Measurements from ENCODE around the gene MAPK10. TPM values are rescaled to one million over a fixed set of nuclear protein-coding genes. Genes with fewer than 3 reads are reported as not detected.

Gene MAPK10
- total RNA-seq, 1 donor from 2014 or later, result 2.0 TPM

- no peaks in the 10 kb centered on the region for H3K36me3 Mint-ChIP-seq (ENCODE audit: low read depth, unreplicated experiment)
- DNase-seq (ENCODE audit: low spot score), result no peak
- peaks cover 3% of the 10 kb centered on the region for H3K27me3 Mint-ChIP-seq (ENCODE audit: unreplicated experiment)
- peaks cover 13% of the 10 kb centered on the region for H3K4me1 Mint-ChIP-seq (ENCODE audit: unreplicated experiment)
- no peak overlapping the region for H3K27ac Mint-ChIP-seq (ENCODE audit: unreplicated experiment)
- no peak overlapping the region for H3K4me3 Mint-ChIP-seq (ENCODE audit: unreplicated experiment)
- H3K9me3 Mint-ChIP-seq (ENCODE audit: unreplicated experiment), result no peaks in the 10 kb centered on the region
- TF ChIP-seq CTCF (IDR thresholded peaks at IDR 0.05; ENCODE audit: unreplicated experiment), result no peak
Measured at GRCh38 chr4:86354390-86354789, 5.5 kb downstream of the MAPK10 start.

GRCh38 chr4:86346320-86346719 lies 13.5 kb downstream of the MAPK10 start:
- no peaks in the 10 kb centered on the region for H3K4me1 Mint-ChIP-seq (ENCODE audit: unreplicated experiment)
- no peaks in the 10 kb centered on the region for H3K36me3 Mint-ChIP-seq (ENCODE audit: low read depth, unreplicated experiment)
- TF ChIP-seq CTCF (IDR thresholded peaks at IDR 0.05; ENCODE audit: unreplicated experiment), result no peak
- no peaks in the 10 kb centered on the region for H3K9me3 Mint-ChIP-seq (ENCODE audit: unreplicated experiment)
- no peak overlapping the region for H3K27ac Mint-ChIP-seq (ENCODE audit: unreplicated experiment)
- no peak for DNase-seq (ENCODE audit: low spot score)
- H3K27me3 Mint-ChIP-seq (ENCODE audit: unreplicated experiment), result peaks cover 1% of the 10 kb centered on the region
- H3K4me3 Mint-ChIP-seq (ENCODE audit: unreplicated experiment), result no peak overlapping the region

GRCh38 chr4:86344127-86344526 lies 15.7 kb downstream of the MAPK10 start:
- TF ChIP-seq CTCF (IDR thresholded peaks at IDR 0.05; ENCODE audit: unreplicated experiment), result no peak
- no peak overlapping the region for H3K27ac Mint-ChIP-seq (ENCODE audit: unreplicated experiment)
- H3K4me1 Mint-ChIP-seq (ENCODE audit: unreplicated experiment), result no peaks in the 10 kb centered on the region
- H3K36me3 Mint-ChIP-seq (ENCODE audit: low read depth, unreplicated experiment), result no peaks in the 10 kb centered on the region
- no peak for DNase-seq (ENCODE audit: low spot score)
- no peaks in the 10 kb centered on the region for H3K9me3 Mint-ChIP-seq (ENCODE audit: unreplicated experiment)
- H3K4me3 Mint-ChIP-seq (ENCODE audit: unreplicated experiment), result no peak overlapping the region
- H3K27me3 Mint-ChIP-seq (ENCODE audit: unreplicated experiment), result no peaks in the 10 kb centered on the region

GRCh38 chr4:86338989-86339388 lies 20.9 kb downstream of the MAPK10 start:
- no peak for TF ChIP-seq CTCF (IDR thresholded peaks at IDR 0.05; ENCODE audit: unreplicated experiment)
- Mint-ChIP-seq H3K4me1 (ENCODE audit: unreplicated experiment) (no peaks in the 10 kb centered on the region), H3K36me3 (ENCODE audit: low read depth, unreplicated experiment) (no peaks in the 10 kb centered on the region), H3K4me3 (ENCODE audit: unreplicated experiment) (no peak overlapping the region), H3K9me3 (ENCODE audit: unreplicated experiment) (no peaks in the 10 kb centered on the region), H3K27me3 (ENCODE audit: unreplicated experiment) (no peaks in the 10 kb centered on the region), H3K27ac (ENCODE audit: unreplicated experiment) (no peak overlapping the region)
- no peak for DNase-seq (ENCODE audit: low spot score)

- H3K4me3 Mint-ChIP-seq (ENCODE audit: unreplicated experiment), result no peak overlapping the region
- no peak for DNase-seq (ENCODE audit: low spot score)
- no peaks in the 10 kb centered on the region for H3K27me3 Mint-ChIP-seq (ENCODE audit: unreplicated experiment)
- no peak overlapping the region for H3K27ac Mint-ChIP-seq (ENCODE audit: unreplicated experiment)
- TF ChIP-seq CTCF (IDR thresholded peaks at IDR 0.05; ENCODE audit: unreplicated experiment), result no peak
- no peaks in the 10 kb centered on the region for H3K4me1 Mint-ChIP-seq (ENCODE audit: unreplicated experiment)
- H3K36me3 Mint-ChIP-seq (ENCODE audit: low read depth, unreplicated experiment), result no peaks in the 10 kb centered on the region
- no peaks in the 10 kb centered on the region for H3K9me3 Mint-ChIP-seq (ENCODE audit: unreplicated experiment)
Measured at GRCh38 chr4:86338521-86338920, 21.3 kb downstream of the MAPK10 start.
